Activated gamma-delta T cell (primary cell): ENCODE data around the gene ST8SIA2.
"Not testable (repeated sequence)": the region's sequence is repeated elsewhere in the genome, so short reads cannot be mapped to it uniquely, and the experiment has no call there.

Source experiments
- DNase-seq: peaks from one replicate; lab custom pipeline; 2025; lab: John Stamatoyannopoulos, UW

Gene ST8SIA2

DNA sequence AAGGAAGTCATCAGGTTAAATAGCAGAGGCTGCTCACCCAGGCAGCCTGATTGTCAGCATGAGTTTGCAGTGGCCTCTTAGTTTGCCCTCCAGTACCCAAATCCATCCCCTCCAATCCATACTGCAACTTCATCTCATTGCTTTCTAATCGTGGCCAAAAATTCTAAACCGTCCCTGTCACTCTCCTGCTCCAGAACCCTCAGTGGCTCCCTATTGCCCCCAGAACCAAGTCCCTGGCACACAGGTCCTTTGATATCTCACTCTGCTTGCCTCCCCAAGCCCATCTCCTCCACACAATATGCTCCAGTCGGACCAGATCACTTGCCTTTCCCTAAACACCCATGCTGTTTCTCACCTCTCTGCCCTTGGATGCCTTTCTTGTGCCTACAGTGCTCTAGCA is 49.7 kb downstream of the ST8SIA2 start:
- no peak for DNase-seq

DNA sequence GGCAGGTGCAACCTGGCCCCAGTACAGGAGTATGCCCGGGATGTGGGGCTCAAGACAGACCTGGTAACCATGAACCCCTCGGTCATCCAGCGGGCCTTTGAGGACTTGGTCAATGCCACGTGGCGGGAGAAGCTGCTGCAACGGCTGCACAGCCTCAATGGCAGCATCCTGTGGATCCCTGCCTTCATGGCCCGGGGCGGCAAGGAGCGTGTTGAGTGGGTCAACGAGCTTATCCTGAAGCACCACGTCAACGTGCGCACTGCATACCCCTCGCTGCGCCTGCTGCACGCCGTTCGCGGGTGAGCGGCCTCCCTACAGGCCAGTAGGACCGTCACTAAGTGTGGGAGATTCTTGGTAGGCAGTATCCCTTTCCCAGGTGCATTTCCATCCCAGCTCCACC is 51.0 kb downstream of the ST8SIA2 start:
- DNase-seq = no peak

DNA sequence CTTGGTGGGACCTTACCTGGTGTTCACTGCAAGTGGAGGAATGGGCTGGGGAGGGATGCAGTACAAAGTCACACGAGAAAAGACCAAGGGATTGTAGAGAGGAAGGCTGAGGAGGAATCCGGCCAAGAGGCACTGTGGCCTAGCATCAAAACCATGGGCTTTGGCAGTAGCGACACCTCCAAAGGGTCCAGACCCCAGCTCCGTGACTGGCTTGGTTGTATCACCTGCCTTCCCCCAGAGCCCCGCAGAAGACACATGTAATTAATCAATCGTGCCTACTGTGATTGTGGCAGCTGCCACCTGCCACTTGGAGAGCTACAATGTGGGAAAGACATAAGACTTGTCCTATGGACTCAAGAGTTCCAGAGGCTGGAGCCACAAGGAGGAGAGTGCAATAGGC is 54.7 kb downstream of the ST8SIA2 start:
- no peak for DNase-seq

DNA sequence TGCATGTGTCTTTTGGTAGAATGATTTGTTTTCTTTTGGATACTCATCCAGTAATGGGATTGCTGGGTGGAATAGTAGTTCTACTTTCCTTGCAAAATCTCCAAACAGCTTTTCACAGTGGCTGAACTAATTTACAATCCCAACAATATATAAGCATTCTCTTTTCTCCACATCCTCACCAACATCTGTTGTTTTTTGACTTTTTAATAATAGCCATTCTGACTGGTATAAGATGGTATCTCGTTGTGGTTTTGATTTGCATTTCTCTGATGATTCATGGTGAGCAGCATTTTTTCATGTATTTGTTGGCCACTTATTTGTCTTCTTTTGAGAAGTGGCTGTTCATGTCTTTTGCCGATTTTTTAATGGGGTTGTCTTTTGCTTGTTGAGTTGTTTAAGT is 55.8 kb downstream of the ST8SIA2 start:
- DNase-seq = no peak

DNA sequence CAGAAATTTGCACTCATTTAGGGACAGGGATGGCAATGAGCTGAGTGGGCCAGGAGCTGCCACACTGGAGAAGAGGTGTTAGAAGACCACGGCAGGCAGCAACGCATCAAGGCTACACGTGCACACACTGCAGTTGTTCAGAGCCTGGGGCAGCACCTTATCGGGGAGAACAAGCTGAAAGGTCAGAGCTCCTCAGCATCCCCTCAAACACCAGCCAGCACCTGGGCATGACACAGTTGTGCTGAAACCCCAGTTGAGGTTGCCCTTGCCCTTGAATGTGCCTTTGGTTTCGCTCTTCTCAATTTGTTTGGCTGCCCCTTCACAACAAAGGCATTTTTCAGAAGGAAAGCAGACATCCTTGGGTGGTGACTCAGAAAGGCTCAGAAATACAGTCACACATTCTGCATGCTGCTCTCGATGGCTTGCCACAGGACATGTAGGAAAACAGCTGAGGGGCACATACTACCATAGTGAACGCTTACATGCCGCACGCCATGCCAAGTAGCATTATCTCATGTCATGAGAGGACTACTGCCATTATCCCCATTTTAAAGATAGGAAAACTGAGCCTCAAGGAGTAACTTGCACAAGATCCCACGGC is 57.6 kb downstream of the ST8SIA2 start:
- DNase-seq = no peak

DNA sequence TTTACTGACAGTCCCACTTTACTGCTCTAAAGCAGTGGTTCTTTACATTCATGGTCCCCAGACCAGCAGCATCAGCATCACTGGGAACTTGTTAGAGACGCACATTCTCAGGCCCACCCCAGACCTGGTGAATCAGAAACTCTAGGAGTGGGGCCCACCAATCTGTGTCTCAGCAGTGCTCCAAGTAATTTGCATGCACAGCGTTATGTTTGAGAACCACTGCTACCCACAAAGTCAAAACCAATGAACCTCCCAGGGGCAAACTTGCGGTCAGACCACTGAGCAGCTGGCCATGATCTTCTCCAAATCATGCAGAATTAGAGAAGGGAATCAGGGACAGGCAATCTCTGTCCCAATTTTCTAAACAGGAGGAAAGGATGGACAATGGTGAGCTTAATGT is 58.5 kb downstream of the ST8SIA2 start:
- no peak for DNase-seq

DNA sequence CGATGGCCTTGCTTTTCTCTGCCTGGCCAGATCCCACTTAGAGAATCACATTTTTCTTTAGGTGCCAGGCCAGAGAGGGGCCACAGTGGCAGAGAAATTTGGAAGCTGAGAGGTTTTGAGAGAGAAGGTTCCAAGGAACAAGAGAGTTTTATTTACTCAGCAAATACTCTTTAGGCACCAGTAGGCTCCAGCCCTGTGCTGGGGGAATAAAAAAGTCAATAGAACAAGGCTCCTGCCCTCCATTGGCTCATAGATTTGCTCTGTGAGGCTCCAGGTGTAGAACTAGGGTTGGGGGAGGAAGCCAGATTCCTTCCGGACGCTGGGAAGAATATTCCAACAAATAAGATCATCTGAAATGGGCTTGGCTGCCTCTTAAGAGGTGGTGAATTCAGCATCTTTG is 59.9 kb downstream of the ST8SIA2 start:
- no peak for DNase-seq

DNA sequence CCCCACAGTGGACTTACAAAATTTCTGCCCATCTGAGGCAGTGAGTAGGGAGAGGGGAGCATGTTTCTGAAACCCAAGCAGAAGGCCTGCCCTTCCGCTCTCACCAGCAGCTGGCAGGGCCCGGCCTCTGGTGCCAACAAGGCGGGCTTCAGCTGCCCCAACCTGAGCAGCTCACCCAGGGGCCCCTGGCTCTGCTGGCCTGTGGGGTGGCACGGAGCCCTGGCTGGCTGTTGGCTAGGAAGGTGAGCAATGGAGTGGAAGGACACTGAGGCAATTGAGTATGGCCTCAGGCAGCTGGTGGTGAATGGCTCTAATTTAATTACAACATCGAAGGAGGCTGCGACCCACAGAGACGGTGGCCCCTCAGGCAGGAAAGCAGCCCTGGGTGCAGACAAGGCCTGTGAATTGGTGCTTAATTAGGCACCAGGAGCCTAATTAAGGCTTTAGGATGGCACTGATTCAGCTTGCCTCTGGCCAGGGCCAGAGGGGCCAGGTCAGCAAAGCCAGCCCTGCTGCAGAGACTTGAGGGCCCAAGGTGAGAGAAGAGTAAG is 60.9 kb downstream of the ST8SIA2 start:
- DNase-seq = no peak

DNA sequence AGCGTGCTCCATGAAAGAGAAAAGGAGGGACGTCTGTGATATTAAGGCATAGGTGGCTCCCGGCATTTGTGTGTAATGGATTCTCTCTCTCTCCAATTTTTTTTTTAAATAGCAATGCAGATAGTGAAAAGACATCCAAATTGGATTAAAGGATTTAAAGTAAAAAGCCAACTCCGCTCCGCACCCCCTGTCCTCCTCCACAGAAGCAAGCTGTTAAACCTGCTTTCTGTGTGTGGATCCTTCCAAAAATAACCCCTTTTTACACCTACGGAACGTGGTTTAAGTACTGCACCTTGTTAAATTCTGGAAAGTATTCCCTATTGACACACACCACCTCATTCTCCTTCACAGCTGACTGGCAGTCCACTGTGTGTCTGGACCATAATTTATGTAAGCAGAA is 61.6 kb downstream of the ST8SIA2 start:
- DNase-seq = no peak

DNA sequence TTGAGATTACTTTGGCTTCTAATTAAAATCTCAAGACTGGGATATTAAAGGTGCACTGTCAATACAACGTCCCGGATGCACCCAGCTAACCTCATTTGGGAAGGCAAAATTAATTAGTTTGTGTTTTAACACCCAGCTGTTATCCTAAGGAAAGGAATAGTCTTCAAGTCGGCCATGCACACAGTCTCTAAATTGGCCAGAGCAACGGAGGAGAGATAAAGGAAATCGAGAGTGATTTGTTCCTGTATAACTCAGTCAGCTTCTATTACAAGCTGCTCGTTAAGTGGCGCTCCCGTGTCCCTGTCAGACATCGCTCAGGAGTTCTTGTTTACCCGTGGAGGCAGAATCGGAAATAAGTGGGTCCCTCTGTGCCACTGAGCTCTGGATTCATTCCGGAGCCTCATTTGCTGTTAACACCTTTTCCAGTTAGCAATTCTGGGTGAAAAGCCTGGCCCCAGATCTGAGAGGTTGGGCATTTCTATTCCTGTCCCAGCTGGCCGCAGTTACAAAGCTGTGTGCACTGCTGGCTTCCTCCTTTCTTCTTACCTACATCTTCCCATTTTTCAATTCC is 63.9 kb downstream of the ST8SIA2 start:
- no peak for DNase-seq

DNA sequence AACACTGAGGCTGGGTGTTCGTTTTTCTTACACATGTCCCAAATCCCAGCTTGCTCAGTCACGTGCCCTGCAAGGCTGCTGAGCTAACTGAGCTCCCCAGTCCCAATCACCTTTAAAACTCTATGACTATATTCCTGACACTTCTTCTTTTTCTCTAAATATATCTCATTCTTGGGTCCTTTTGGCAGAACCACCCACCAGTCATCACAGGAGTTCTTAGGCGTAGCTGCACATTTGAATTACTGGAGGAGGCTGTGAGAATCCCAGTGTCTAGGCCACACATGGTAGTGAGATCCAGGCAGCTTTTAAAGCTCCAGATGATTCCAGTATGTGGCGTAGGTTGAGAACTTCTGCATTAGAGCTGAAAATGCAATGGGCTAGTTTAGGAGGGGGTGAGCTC is 66.3 kb downstream of the ST8SIA2 start:
- DNase-seq = no peak

DNA sequence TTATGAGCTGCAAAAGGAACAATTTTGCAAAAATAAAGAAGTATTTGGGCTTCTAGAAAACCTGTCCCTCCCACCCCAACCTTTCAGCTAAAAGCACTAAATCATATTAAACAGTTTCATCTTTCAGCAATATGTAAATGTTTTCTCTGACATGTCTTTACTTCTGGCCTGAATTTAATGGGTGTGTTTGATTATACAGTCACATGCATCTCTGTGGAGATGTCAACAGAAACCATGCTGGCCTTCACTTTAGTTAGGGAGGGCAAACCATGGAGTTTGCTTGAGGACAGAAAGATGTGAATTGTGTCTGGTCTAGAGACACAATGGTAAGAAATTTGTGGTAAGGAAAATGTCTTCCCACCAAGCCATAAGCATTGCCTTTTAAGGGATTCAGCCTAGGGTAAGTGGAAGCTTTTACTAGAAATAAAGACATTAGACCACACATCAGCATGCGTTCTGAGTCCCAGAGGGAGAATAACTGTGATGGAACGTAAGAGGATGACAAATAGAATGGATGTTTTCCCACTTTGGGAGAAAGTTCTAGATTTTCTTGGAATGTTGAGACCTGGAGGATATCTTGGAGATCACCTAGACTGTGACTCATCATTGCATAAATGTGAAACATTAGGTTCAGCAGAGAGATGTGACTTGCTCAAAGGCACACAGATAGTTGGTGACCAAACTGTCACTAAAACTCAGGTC is 68.9 kb downstream of the ST8SIA2 start:
- DNase-seq = no peak

DNA sequence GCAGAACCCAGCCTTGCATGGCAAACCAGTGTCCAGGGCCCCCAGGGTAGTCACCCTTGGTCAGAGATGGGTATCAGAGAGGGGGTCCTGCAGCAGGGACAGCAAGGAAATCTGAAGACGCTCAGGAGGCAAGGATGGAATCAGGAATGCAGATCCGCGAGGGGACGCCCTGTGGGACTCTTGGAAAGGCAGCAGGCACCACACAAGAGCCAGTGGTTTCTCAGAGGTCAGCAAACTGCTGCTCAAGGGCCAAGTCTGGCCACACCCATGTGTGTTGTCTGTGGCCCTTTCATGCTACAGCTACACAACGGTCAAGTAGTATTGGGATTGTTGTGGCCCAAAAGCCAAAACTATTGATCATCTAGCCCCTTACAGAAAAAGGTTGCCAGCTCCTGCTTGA is 69.7 kb downstream of the ST8SIA2 start:
- DNase-seq = no peak

GRCh38 chr15:92463826-92464225 is 70.1 kb downstream of the ST8SIA2 start:
- no peak for DNase-seq

- DNase-seq = no peak
Measured at GRCh38 chr15:92466834-92467233, 73.2 kb downstream of the ST8SIA2 start.

DNA sequence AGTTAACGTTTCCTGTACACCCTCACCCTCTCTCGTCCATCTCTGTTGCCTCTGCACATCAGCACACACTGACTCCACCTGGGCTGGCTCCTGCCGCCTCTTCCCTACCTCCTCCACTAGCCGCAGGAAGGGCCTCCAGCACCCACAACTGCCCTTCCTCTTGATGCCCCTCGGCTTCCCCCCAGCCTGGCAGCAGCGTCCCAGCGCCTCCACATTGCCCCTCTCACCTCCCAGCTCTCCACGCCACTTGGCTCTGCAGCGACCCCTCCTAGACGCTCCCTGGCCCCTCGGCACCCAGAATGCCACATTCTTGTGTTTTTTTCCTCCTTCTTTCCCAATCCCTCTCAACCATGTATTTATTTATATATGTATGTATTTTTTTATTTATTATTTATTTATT is 73.6 kb downstream of the ST8SIA2 start:
- DNase-seq = no peak

DNA sequence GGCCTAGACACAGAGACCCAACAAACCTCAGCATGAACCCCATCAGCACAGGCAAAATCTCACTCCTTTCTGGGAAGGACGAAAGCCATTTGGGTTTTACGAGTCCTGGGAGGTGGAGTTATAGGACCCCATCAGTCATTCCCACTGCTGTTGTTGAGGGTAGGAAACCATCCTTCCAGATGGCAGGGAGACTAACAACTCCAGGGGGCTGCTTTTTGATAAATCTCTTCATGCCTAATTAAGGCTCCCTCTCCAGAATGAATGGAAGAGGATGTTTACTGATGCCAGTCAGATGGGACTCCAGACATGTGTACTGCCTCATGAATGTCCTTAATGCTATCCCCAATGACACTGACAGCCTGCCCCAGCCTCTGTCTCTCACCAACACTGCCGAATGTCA is 75.3 kb downstream of the ST8SIA2 start:
- DNase-seq = no peak

DNA sequence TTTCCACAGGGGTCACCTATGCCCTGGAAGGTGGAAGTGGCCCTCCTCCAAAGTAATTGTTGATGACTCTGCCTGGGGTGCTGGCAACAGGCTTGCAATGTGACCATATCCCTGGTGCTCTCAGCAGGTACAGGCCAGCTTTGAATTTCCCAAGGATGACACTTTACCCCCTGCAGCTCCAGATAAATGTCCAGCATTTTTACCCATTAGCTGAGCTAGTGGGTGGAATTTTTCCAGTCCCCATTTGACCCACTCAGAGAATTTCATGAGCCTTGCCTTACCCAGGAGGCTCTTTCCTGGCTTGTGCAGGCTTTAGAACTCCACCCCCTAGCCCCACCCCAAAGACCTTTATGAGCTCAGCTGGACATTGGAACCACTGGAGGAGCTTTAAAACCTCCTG is 77.6 kb downstream of the ST8SIA2 start:
- no peak for DNase-seq

- DNase-seq = no peak
Measured at GRCh38 chr15:92473756-92474155, 80.1 kb downstream of the ST8SIA2 start.

DNA sequence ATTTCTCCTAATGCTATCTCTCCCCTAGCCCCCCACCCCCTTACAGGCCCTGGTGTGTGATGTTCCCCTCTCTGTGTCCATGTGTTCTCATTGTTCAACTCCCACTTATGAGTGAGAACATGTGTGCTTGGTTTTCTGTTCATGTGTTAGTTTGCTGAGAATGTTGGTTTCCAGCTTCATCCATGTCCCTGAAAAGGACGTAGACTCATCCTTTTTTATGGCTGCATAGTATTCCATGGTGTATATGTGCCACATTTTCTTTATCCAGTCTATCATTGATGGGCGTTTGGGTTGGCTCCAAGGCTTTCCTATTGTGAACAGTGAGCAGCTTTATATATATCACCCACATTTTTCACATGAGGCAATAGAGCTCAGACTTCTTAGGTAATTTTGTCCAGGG is 86.0 kb downstream of the ST8SIA2 start:
- not testable (repeated sequence) for DNase-seq

- DNase-seq = no peak
Measured at GRCh38 chr15:92480361-92480760, 86.7 kb downstream of the ST8SIA2 start.

DNA sequence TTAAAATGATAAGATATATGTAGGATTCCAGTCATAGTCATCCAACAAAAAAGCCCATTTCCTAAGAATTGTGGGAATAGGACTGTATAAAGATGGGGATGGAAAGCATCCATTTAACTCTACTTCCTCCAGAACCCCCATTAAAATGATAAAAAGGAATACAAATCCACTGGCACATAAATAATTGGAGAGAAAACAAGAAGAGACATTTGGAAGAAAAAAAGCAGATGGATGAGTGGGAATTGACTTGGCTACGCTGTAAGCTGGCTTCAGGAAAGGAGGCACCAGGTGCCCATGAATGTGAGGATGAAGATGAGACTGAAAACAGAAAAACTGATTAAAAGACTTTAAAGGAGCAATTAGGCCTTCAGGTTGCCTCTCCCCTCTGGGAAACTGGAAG is 91.8 kb downstream of the ST8SIA2 start:
- no peak for DNase-seq

DNA sequence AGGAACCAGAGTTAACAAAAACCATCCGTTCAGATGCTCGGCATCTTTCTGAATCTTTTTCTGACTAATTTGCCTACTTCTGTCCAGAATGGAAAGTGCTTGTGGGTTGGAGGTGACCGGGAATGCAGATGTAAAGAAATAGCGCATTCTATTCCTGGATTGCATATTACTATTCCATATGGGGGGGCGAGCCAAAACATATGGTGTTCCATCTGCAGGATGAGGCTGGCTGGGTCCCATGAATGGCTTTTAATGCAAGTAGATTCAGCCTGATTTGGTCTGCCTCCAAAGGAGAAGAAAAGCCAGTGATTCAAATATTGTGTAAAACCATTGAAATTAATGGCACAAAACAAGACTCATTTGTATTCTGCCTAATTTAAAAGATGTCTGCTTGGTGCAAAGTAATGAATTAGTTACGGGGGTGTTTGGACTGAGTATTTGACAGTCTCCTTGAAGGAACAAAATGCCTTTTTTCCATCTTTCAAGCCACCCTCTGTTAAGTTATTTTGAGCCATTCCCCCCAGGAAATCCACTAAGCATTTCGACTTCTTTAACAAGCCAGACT is 99.0 kb downstream of the ST8SIA2 start:
- no peak for DNase-seq
